Activated CD8-positive, alpha-beta memory T cell treated with anti-CD3 and anti-CD28 coated beads for 36 hours (primary cell): Measurements from ENCODE around the gene ETV3. TPM values are rescaled to one million over a fixed set of nuclear protein-coding genes. Genes with fewer than 3 reads are reported as not detected.
"Not testable (repeated sequence)": the region's sequence is repeated elsewhere in the genome, so short reads cannot be mapped to it uniquely, and the experiment has no call there.

Experiments
- CTCF ChIA-PET: fragments of 350-600 bp; sonication (Branson Sonifier 250); formaldehyde crosslinking; loops from one replicate; lab custom pipeline; 2021; ENCODE audit warnings: antibody characterized with exemption; lab: Charles Lee
- POLR2A ChIA-PET: fragments of 350-600 bp; sonication (Branson Sonifier 250); formaldehyde crosslinking; loops from one replicate; lab custom pipeline; 2021; ENCODE audit warnings: antibody characterized with exemption; lab: Charles Lee
- total RNA-seq, 2 experiments: library from RNA; stranded (reverse); gene quantifications; one replicate each; pipeline ENCODE4 v1.2.3, GENCODE V29; 2021

ETV3 gene
- total RNA-seq, 2 experiments from 2014 or later: 29.2 to 29.3 TPM

GRCh38 chr1:157105988-157106812 lies 32.0 kb downstream of the ETV3 start:
- POLR2A ChIA-PET: no interaction called here

GRCh38 chr1:157105298-157105987 lies 32.8 kb downstream of the ETV3 start:
- ChIA-PET POLR2A (no interaction called here), CTCF (interaction anchor here (1.1 to 3.2 kb wide), 3 partner anchors 15 to 57 kb away, joined by 3 to 13 read pairs (median 5); no protein-coding TSS in a partner anchor)

More at GRCh38 chr1:157105988-157106812, 32.0 kb downstream of the ETV3 start:
- CTCF ChIA-PET: interaction anchor here (1.3 to 3.2 kb wide), 2 partner anchors 16 to 49 kb away, joined by 5 to 13 read pairs; no protein-coding TSS in a partner anchor

GRCh38 chr1:157104598-157105293 lies 33.4 kb downstream of the ETV3 start:
- ChIA-PET CTCF (interaction anchor here (1.1 to 3.2 kb wide), 2 partner anchors 51 to 58 kb away, joined by 3 to 13 read pairs; no protein-coding TSS in a partner anchor), POLR2A (no interaction called here)

- POLR2A ChIA-PET: no interaction called here
- CTCF ChIA-PET: interaction anchor here (1.1 to 1.7 kb wide), 3 partner anchors 13 to 53 kb away, joined by 3 to 6 read pairs (median 4); no protein-coding TSS in a partner anchor
These were observed 34.9 kb downstream of the ETV3 start for GRCh38 chr1:157103268-157103667.

GRCh38 chr1:157101149-157101548 lies 37.0 kb downstream of the ETV3 start:
- ChIA-PET POLR2A (no interaction called here), CTCF (interaction anchor here (1.2 kb wide), 1 partner anchor 55 kb away, joined by 4 read pairs; no protein-coding TSS in a partner anchor)

GRCh38 chr1:157099633-157100009 lies 38.6 kb downstream of the ETV3 start, which contains the start of gene ETV3L:
TSS of gene ETV3L (minus strand) at chr1:157099808. CDS start at chr1:157099523, 285 bp downstream.
- POLR2A ChIA-PET: no interaction called here
- CTCF ChIA-PET: interaction anchor here (0.7 to 1.0 kb wide), 2 partner anchors 55 to 57 kb away, joined by 3 read pairs; no protein-coding TSS in a partner anchor

GRCh38 chr1:157098987-157099632 lies 39.1 kb downstream of the ETV3 start:
- CTCF ChIA-PET: interaction anchor here (0.7 to 1.0 kb wide), 2 partner anchors 56 to 57 kb away, joined by 3 read pairs; no protein-coding TSS in a partner anchor

GRCh38 chr1:157098519-157098918 lies 39.7 kb downstream of the ETV3 start:
- CTCF ChIA-PET: interaction anchor here (1.9 kb wide), 1 partner anchor 58 kb away, joined by 7 read pairs; no protein-coding TSS in a partner anchor

More at GRCh38 chr1:157098987-157099632, 39.1 kb downstream of the ETV3 start:
- POLR2A ChIA-PET: not testable (repeated sequence)

GRCh38 chr1:157097692-157098091 lies 40.5 kb downstream of the ETV3 start:
- POLR2A ChIA-PET: no interaction called here
- CTCF ChIA-PET: interaction anchor here (1.9 kb wide), 1 partner anchor 59 kb away, joined by 7 read pairs; no protein-coding TSS in a partner anchor

More at GRCh38 chr1:157098519-157098918, 39.7 kb downstream of the ETV3 start:
- POLR2A ChIA-PET: no interaction called here

- ChIA-PET CTCF (interaction anchor here (1.2 to 1.9 kb wide), 2 partner anchors 38 to 60 kb away, joined by 3 to 7 read pairs; no protein-coding TSS in a partner anchor), POLR2A (no interaction called here)
These were observed 41.3 kb downstream of the ETV3 start for GRCh38 chr1:157096881-157097280.

GRCh38 chr1:157095551-157095950 lies 42.6 kb downstream of the ETV3 start:
- CTCF ChIA-PET: interaction anchor here (1.2 to 3.6 kb wide), 3 partner anchors 22 to 60 kb away, joined by 3 to 18 read pairs (median 4); no protein-coding TSS in a partner anchor
- POLR2A ChIA-PET: no interaction called here

GRCh38 chr1:157095091-157095490 lies 43.1 kb downstream of the ETV3 start:
- POLR2A ChIA-PET: no interaction called here
- CTCF ChIA-PET: interaction anchor here (1.2 to 3.6 kb wide), 2 partner anchors 22 to 60 kb away, joined by 4 to 18 read pairs; no protein-coding TSS in a partner anchor

- POLR2A ChIA-PET: no interaction called here
- CTCF ChIA-PET: interaction anchor here (3.6 kb wide), 1 partner anchor 63 kb away, joined by 18 read pairs; no protein-coding TSS in a partner anchor
These were observed 45.4 kb downstream of the ETV3 start for GRCh38 chr1:157092831-157093230.

- ChIA-PET POLR2A (no interaction called here), CTCF (interaction anchor here (6.9 kb wide), 1 partner anchor 64 kb away, joined by 236 read pairs; no protein-coding TSS in a partner anchor)
These were observed 46.4 kb downstream of the ETV3 start for GRCh38 chr1:157091668-157092273.

- CTCF ChIA-PET: interaction anchor here (1.4 to 6.9 kb wide), 9 partner anchors 12 to 140 kb away, joined by 3 to 236 read pairs (median 9); no protein-coding TSS in a partner anchor
- POLR2A ChIA-PET: no interaction called here
These were observed 47.0 kb downstream of the ETV3 start for GRCh38 chr1:157091186-157091585.

GRCh38 chr1:157090771-157091170 lies 47.4 kb downstream of the ETV3 start:
- CTCF ChIA-PET: interaction anchor here (1.0 to 6.9 kb wide), 17 partner anchors 10 to 139 kb away, joined by 3 to 236 read pairs (median 6); partner anchors contain the start of gene ETV3
- POLR2A ChIA-PET: no interaction called here

- CTCF ChIA-PET: interaction anchor here (0.6 to 6.9 kb wide), 26 partner anchors 9 to 386 kb away, joined by 3 to 236 read pairs (median 5); partner anchors contain the start of gene ETV3
- POLR2A ChIA-PET: interaction anchor here (0.6 kb wide), 1 partner anchor 62 kb away, joined by 3 read pairs; no protein-coding TSS in a partner anchor
These were observed 48.0 kb downstream of the ETV3 start for GRCh38 chr1:157090196-157090647.
